Measurements from ENCODE around the gene RPL7L1. TPM values are rescaled to one million over a fixed set of nuclear protein-coding genes. Genes with fewer than 3 reads are reported as not detected.

The RPL7L1 gene
- total and polyA plus RNA-seq, 2 of the 4 experiments (the other 2 are of a cell fraction): 43.0 to 112 TPM

DNA sequence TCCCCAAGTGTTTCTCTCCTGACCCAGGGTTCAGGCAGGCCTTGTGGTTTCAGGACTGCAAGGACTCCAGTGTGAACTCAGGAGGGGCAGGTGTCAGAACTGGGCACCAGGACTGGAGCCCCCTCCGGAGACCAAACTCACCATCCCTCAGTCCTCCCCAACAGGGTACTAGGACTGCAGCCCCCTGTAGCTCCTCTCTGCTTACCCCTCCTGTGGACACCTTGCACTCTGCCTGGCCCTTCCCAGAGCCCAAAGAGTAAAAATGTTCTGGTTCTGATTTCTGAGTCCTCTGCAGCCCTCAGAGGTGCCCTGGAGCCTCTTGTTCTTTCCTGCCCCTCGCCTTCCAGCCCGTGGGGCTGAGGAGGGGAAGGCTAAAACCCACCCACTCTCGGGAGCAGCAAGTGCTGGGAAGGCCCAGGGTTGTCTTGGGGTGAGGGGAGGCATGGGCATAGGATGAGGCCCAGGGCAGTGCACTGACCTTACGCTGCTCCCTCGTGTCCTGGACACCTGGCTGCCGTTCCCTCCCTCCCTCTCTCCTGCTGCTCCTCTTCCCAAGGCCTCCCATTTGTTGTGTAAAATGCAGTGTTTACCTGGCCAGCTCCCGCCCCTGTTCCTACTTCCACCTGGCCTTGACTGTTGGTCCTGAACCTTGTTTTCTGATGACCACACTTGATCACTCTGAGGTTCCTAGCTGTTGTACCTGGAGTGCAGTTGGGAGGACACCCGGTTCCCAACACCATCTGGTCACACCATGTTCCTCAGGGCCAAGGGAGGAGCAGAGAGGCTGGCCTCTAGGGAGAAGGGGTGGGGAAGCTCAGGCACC, 59.8 kb downstream of the RPL7L1 start:
- dilution Hi-C loops (cut with HindIII; ENCODE audit: low sequenced_read_pairs, unreplicated experiment): no loop called here
- H3K4me3 ChIP-seq (ENCODE audit: insufficient read depth, low read depth, low read length): no peak overlapping the region
- ChIA-PET CTCF (no interaction called here), POLR2A (ENCODE audit: unreplicated experiment) (no interaction called here)
- H3K18ac ChIP-seq (ENCODE audit: low read depth, low read length): no peak overlapping the region
- no peak overlapping the region for H2BK20ac ChIP-seq (ENCODE audit: low read depth, low read length)
- no peak overlapping the region for H4K8ac ChIP-seq (ENCODE audit: low read depth in 2 of 2, low read length in 2 of 2)
- H3K9ac ChIP-seq (ENCODE audit: low read depth, low read length): no peak overlapping the region
- no peak overlapping the region for H3K4me2 ChIP-seq (ENCODE audit: low read depth, low read length)
- intact Hi-C loops (cut with micrococcal nuclease): no loop called here
- H2BK15ac ChIP-seq (ENCODE audit: low read depth, low read length): no peak overlapping the region
- H3K27me3 ChIP-seq (ENCODE audit: control insufficient read depth, insufficient read depth, low read length): no peaks in the 10 kb centered on the region
- H3K27ac ChIP-seq (ENCODE audit: insufficient read depth, low read length): no peak overlapping the region
- no peaks in the 10 kb centered on the region; the same call in 1 of the 2 replicates for H4K20me1 ChIP-seq (ENCODE audit: insufficient read depth, low read length)
- no peak overlapping the region for H2BK120ac ChIP-seq (ENCODE audit: low read depth, low read length)
- no peaks in the 10 kb centered on the region for H3K4me1 ChIP-seq (ENCODE audit: control insufficient read depth, insufficient read depth, low read length)
- in situ Hi-C loops (cut with MboI; ENCODE audit: low sequenced_read_pairs): no loop called here
- WGBS, 2 experiments (ENCODE audit: extremely low coverage in 2 of 2, insufficient read length in 1 of 2): 60% methylated on average over 2 of the region's 9 CpGs; no CpG with 5 or more reads in 1 of the 2 experiments
- no peaks in the 10 kb centered on the region for H3K9me3 ChIP-seq (ENCODE audit: control insufficient read depth, insufficient read depth, low read length)
- DNase-seq (no peak), ATAC-seq (ENCODE audit: low read depth) (no peak)
- H3K56ac ChIP-seq (ENCODE audit: extremely low read depth, insufficient read depth, low read length): no peak overlapping the region
- peaks cover 18 to 30% of the 10 kb centered on the region in 2 experiments for H3K79me1 ChIP-seq (ENCODE audit: low read depth in 1 of 2, low read length in 2 of 2)
- peaks cover 3% of the 10 kb centered on the region; the same call in 1 of the 2 replicates for H3K9me1 ChIP-seq (ENCODE audit: insufficient read depth, low read length)
- H3K23ac ChIP-seq (ENCODE audit: low read depth, low read length): no peak overlapping the region
- H4K5ac ChIP-seq (ENCODE audit: low read depth, low read length): no peak overlapping the region
- H2AK9ac ChIP-seq (replicated peaks; ENCODE audit: low read depth, low read length, poor library complexity): no peak overlapping the region
- no peak overlapping the region for H4K91ac ChIP-seq (ENCODE audit: insufficient read depth, low read depth, low read length)
- no peak overlapping the region for H2BK5ac ChIP-seq (ENCODE audit: low read depth, low read length, poor library complexity, severe bottlenecking)
- H3K14ac ChIP-seq (replicated peaks; ENCODE audit: low read depth, low read length): no peak overlapping the region
- H2AFZ ChIP-seq (replicated peaks; ENCODE audit: low read length, poor library complexity): no peak overlapping the region
- H3K4ac ChIP-seq (ENCODE audit: low read depth, low read length): no peak overlapping the region
- no peak overlapping the region for H2AK5ac ChIP-seq (ENCODE audit: low read depth, low read length)
- no TSS peak for BruUV-seq (replicated peaks)
- peaks cover 38% of the 10 kb centered on the region for H3K36me3 ChIP-seq (ENCODE audit: control insufficient read depth, insufficient read depth, low read length)
- TF ChIP-seq BHLHE40 (IDR thresholded peaks at IDR 0.05; ENCODE audit: low read depth, low read length): no peak
- no peak for TF ChIP-seq RFX5 (IDR thresholded peaks at IDR 0.05; ENCODE audit: low read depth, low read length)
- TF ChIP-seq POLR2A (IDR thresholded peaks at IDR 0.05; ENCODE audit: low read depth, low read length): no peak
- no peak for TF ChIP-seq MAFK (IDR thresholded peaks at IDR 0.05; ENCODE audit: low read depth, low read length)
- no peak for TF ChIP-seq FOS (IDR thresholded peaks at IDR 0.05; ENCODE audit: low read depth, low read length)
- TF ChIP-seq, protein P1, sequence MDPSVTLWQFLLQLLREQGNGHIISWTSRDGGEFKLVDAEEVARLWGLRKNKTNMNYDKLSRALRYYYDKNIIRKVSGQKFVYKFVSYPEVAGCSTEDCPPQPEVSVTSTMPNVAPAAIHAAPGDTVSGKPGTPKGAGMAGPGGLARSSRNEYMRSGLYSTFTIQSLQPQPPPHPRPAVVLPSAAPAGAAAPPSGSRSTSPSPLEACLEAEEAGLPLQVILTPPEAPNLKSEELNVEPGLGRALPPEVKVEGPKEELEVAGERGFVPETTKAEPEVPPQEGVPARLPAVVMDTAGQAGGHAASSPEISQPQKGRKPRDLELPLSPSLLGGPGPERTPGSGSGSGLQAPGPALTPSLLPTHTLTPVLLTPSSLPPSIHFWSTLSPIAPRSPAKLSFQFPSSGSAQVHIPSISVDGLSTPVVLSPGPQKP (IDR thresholded peaks at IDR 0.05; ENCODE audit: borderline replicate concordance, low read depth, low read length): no peak
- no peak for TF ChIP-seq CHD1 (IDR thresholded peaks at IDR 0.05; ENCODE audit: low read depth, low read length)
- no peak for TF ChIP-seq MXI1 (IDR thresholded peaks at IDR 0.05; ENCODE audit: borderline replicate concordance, low read depth, low read length)
- TF ChIP-seq, protein P2, sequence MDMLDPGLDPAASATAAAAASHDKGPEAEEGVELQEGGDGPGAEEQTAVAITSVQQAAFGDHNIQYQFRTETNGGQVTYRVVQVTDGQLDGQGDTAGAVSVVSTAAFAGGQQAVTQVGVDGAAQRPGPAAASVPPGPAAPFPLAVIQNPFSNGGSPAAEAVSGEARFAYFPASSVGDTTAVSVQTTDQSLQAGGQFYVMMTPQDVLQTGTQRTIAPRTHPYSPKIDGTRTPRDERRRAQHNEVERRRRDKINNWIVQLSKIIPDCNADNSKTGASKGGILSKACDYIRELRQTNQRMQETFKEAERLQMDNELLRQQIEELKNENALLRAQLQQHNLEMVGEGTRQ (IDR thresholded peaks at IDR 0.05; ENCODE audit: low read depth, low read length): no peak
- TF ChIP-seq MAZ (IDR thresholded peaks at IDR 0.05; ENCODE audit: borderline replicate concordance, low read depth, low read length): no peak
- TF ChIP-seq RAD21 (IDR thresholded peaks at IDR 0.05; ENCODE audit: low read length): no peak
- TF ChIP-seq, protein P3, sequence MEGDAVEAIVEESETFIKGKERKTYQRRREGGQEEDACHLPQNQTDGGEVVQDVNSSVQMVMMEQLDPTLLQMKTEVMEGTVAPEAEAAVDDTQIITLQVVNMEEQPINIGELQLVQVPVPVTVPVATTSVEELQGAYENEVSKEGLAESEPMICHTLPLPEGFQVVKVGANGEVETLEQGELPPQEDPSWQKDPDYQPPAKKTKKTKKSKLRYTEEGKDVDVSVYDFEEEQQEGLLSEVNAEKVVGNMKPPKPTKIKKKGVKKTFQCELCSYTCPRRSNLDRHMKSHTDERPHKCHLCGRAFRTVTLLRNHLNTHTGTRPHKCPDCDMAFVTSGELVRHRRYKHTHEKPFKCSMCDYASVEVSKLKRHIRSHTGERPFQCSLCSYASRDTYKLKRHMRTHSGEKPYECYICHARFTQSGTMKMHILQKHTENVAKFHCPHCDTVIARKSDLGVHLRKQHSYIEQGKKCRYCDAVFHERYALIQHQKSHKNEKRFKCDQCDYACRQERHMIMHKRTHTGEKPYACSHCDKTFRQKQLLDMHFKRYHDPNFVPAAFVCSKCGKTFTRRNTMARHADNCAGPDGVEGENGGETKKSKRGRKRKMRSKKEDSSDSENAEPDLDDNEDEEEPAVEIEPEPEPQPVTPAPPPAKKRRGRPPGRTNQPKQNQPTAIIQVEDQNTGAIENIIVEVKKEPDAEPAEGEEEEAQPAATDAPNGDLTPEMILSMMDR (conservative IDR thresholded peaks at IDR 0.05; ENCODE audit: low read depth, low read length): no peak
- TF ChIP-seq RCOR1 (IDR thresholded peaks at IDR 0.05; ENCODE audit: insufficient replicate concordance, low read length): no peak
- no peak for TF ChIP-seq SMC3 (IDR thresholded peaks at IDR 0.05; ENCODE audit: low read depth, low read length)
- TF ChIP-seq NFE2L2 (IDR thresholded peaks at IDR 0.05; ENCODE audit: low read depth, low read length): no peak
